Naive B cell (primary cell): ENCODE measurements around the gene HNRNPL. TPM values are rescaled to one million over a fixed set of nuclear protein-coding genes. Genes with fewer than 3 reads are reported as not detected.
"Not testable (repeated sequence)": the region's sequence is repeated elsewhere in the genome, so short reads cannot be mapped to it uniquely, and the experiment has no call there.

Experiments used
- ATAC-seq, 2 donors: fragments of 150-1000 bp; cut with Tn5 transposase; 2 replicates each; pipeline ENCODE4 v1.10.0; 2021; ENCODE audit warnings: low read depth in 2 of 2, mild to moderate bottlenecking in 2 of 2, moderate library complexity in 2 of 2
- DNase-seq: peaks from one replicate; pipeline ENCODE4 v3.0.0; 2022
- H3K27ac Mint-ChIP-seq, 6 donors: one replicate each; pipeline ENCODE4 v1.8.0; 2020 to 2022; ENCODE audit warnings: mild to moderate bottlenecking in 6 of 6, mixed read lengths in 6 of 6, moderate library complexity in 5 of 6, inconsistent platforms in 2 of 6
- H3K27me3 Mint-ChIP-seq, 3 donors: one replicate each; pipeline ENCODE4 v1.8.0; 2021 to 2022; ENCODE audit warnings: mixed read lengths in 3 of 3, mild to moderate bottlenecking in 1 of 3
- H3K36me3 Mint-ChIP-seq, 2 donors: one replicate each; pipeline ENCODE4 v1.8.0; 2020 to 2022; ENCODE audit warnings: mixed read lengths in 2 of 2, inconsistent platforms in 1 of 2, mild to moderate bottlenecking in 1 of 2
- H3K4me1 Mint-ChIP-seq, 3 donors: one replicate each; pipeline ENCODE4 v1.8.0; 2020 to 2022; ENCODE audit warnings: mixed read lengths in 3 of 3, inconsistent platforms in 1 of 3, mild to moderate bottlenecking in 1 of 3, moderate library complexity in 1 of 3
- H3K4me3 Mint-ChIP-seq, 8 donors: one replicate each; pipeline ENCODE4 v1.8.0; 2020 to 2022; ENCODE audit warnings: mild to moderate bottlenecking in 8 of 8, mixed read lengths in 8 of 8, moderate library complexity in 8 of 8, inconsistent platforms in 2 of 8
- H3K9me3 Mint-ChIP-seq, 7 donors: one replicate each; pipeline ENCODE4 v1.8.0; 2020 to 2022; ENCODE audit warnings: mixed read lengths in 7 of 7, mild to moderate bottlenecking in 5 of 7, inconsistent platforms in 2 of 7, moderate library complexity in 1 of 7
- polyA plus RNA-seq, 6 donors: library from polyadenylated mRNA; unstranded; fragments of 300-500 nt; fragmentation: Illumina TruSeq; gene quantifications; one replicate each; pipeline ENCODE4 v1.2.3, GENCODE V29; 2021; ENCODE audit warnings: low read depth in 6 of 6

Gene HNRNPL
- polyA plus RNA-seq, 6 donors from 2014 or later: 29.0 to 116 (median 99.3) TPM

GRCh38 chr19:38793177-38793576 is 56.6 kb downstream of the HNRNPL start:
- H3K27me3 Mint-ChIP-seq: no peaks in the 10 kb centered on the region
- no peak for DNase-seq

GRCh38 chr19:38792250-38793111 is 57.3 kb downstream of the HNRNPL start:
- Mint-ChIP-seq H3K27me3 (no peaks in the 10 kb centered on the region), H3K9me3 (no peaks in the 10 kb centered on the region), H3K36me3 (no peaks in the 10 kb centered on the region), H3K27ac (peak overlapping the region in 4 of 6 donors; percentile 9 to 76 (median 29)), H3K4me3 (peak overlapping the region; percentile 71 to 83 (median 76)), H3K4me1 (peaks cover 0 to 9% (median 7%) of the 10 kb centered on the region in 3 donors)
- ATAC-seq (peak; percentile 65 to 68), DNase-seq (peak; percentile 37)

More at GRCh38 chr19:38793177-38793576, 56.6 kb downstream of the HNRNPL start:
- Mint-ChIP-seq H3K9me3 (no peaks in the 10 kb centered on the region), H3K4me3 (peak overlapping the region; percentile 25 to 83 (median 76)), H3K27ac (peak overlapping the region in 2 of 6 donors; percentile 20 to 26), H3K4me1 (peaks cover 0 to 9% (median 7%) of the 10 kb centered on the region in 3 donors), H3K36me3 (no peaks in the 10 kb centered on the region)
- no peak for ATAC-seq

- peak; percentile 83 to 84 for ATAC-seq
- not testable (repeated sequence) for H3K9me3 Mint-ChIP-seq, H3K27me3 Mint-ChIP-seq, H3K27ac Mint-ChIP-seq, H3K4me1 Mint-ChIP-seq, DNase-seq, H3K36me3 Mint-ChIP-seq, H3K4me3 Mint-ChIP-seq
These were observed 58.2 kb downstream of the HNRNPL start for GRCh38 chr19:38791451-38792064.

GRCh38 chr19:38790507-38791403 is 59.0 kb downstream of the HNRNPL start:
- not testable (repeated sequence) for H3K27ac Mint-ChIP-seq, DNase-seq, H3K36me3 Mint-ChIP-seq, H3K4me1 Mint-ChIP-seq, H3K27me3 Mint-ChIP-seq, ATAC-seq, H3K9me3 Mint-ChIP-seq, H3K4me3 Mint-ChIP-seq

GRCh38 chr19:38788478-38789243 is 61.1 kb downstream of the HNRNPL start, which contains the start of gene LGALS7B:
Gene LGALS7B, plus strand, starts transcription at chr19:38789200. Its CDS starts 27 bp downstream, at chr19:38789227.
- H3K27ac Mint-ChIP-seq: no peak within 1 kb of the TSS

GRCh38 chr19:38786572-38787265 is 63.1 kb downstream of the HNRNPL start:
- no peak for ATAC-seq
- Mint-ChIP-seq H3K9me3 (no peaks in the 10 kb centered on the region), H3K27me3 (no peaks in the 10 kb centered on the region), H3K27ac (peak overlapping the region in 2 of 6 donors; percentile 10 to 60), H3K4me1 (peaks cover 0 to 2% (median 0%) of the 10 kb centered on the region in 3 donors), H3K36me3 (no peaks in the 10 kb centered on the region), H3K4me3 (no peak overlapping the region)
- no peak for DNase-seq

More at GRCh38 chr19:38788478-38789243, 61.1 kb downstream of the HNRNPL start, which contains the start of gene LGALS7B:
- ATAC-seq (no peak), DNase-seq (no peak)
- Mint-ChIP-seq H3K27me3 (no peaks in the 10 kb centered on the region), H3K4me3 (peak within 1 kb of the TSS in 2 of 8 donors; percentile 42 to 57), H3K9me3 (no peaks in the 10 kb centered on the region), H3K36me3 (no peaks in the 10 kb centered on the region), H3K4me1 (peaks cover 0 to 9% (median 4%) of the 10 kb centered on the region in 3 donors)

Other genes starting within 250 kb of the HNRNPL start
- gene MAP4K1, start 232.0 kb downstream of the HNRNPL start, polyA plus RNA-seq: 100 to 1,000 TPM; 119 to 194 (median 138) TPM
- gene EIF3K, start 230.8 kb downstream of the HNRNPL start, polyA plus RNA-seq: 100 to 1,000 TPM; 307 to 347 (median 330) TPM
- gene ACTN4, start 202.3 kb downstream of the HNRNPL start, polyA plus RNA-seq: 10 to 100 TPM in 4 of 6 donors, 1 to 10 TPM in 2; 6.8 to 15.8 (median 10.6) TPM
- gene CAPN12, start 105.5 kb downstream of the HNRNPL start, polyA plus RNA-seq: 10 to 100 TPM in 4 of 6 donors, 1 to 10 TPM in 2; 3.3 to 25.4 (median 14.0) TPM
- not detected for gene LGALS7, start 76.5 kb downstream of the HNRNPL start, polyA plus RNA-seq
- gene LGALS7B, start 60.8 kb downstream of the HNRNPL start, polyA plus RNA-seq: 1 to 10 TPM in 1 of 6 donors, not detected in 5; 6.0 TPM
- gene LGALS4, start 37.0 kb downstream of the HNRNPL start, polyA plus RNA-seq: 1 to 10 TPM in 1 of 6 donors, not detected in 5; 1.4 TPM
- 100 to 1,000 TPM; 234 to 283 (median 274) TPM for gene ECH1, start 18.2 kb downstream of the HNRNPL start, polyA plus RNA-seq
- gene RINL, start 28.3 kb upstream of the HNRNPL start, polyA plus RNA-seq: 10 to 100 TPM; 22.1 to 80.3 (median 50.2) TPM
- 10 to 100 TPM; 43.2 to 64.9 (median 54.4) TPM for gene SIRT2, start 49.6 kb upstream of the HNRNPL start, polyA plus RNA-seq
- 10 to 100 TPM in 5 of 6 donors, 1 to 10 TPM in 1; 6.9 to 16.9 (median 12.1) TPM for gene NFKBIB, start 50.0 kb upstream of the HNRNPL start, polyA plus RNA-seq
- gene CCER2, start 62.2 kb upstream of the HNRNPL start, polyA plus RNA-seq: not detected
- gene SARS2, start 80.8 kb upstream of the HNRNPL start, polyA plus RNA-seq: 10 to 100 TPM in 5 of 6 donors, 1 to 10 TPM in 1; 3.6 to 16.6 (median 12.5) TPM
- gene MRPS12, start 81.0 kb upstream of the HNRNPL start, polyA plus RNA-seq: 100 to 1,000 TPM in 2 of 6 donors, 10 to 100 TPM in 4; 66.8 to 117 (median 85.1) TPM
- gene FBXO17, start 125.8 kb upstream of the HNRNPL start, polyA plus RNA-seq: not detected
- not detected for gene FBXO27, start 182.6 kb upstream of the HNRNPL start, polyA plus RNA-seq
- gene ACP7, start 234.4 kb upstream of the HNRNPL start, polyA plus RNA-seq: not detected